ENCODE measurements around the gene TLCD3B.

DNA sequence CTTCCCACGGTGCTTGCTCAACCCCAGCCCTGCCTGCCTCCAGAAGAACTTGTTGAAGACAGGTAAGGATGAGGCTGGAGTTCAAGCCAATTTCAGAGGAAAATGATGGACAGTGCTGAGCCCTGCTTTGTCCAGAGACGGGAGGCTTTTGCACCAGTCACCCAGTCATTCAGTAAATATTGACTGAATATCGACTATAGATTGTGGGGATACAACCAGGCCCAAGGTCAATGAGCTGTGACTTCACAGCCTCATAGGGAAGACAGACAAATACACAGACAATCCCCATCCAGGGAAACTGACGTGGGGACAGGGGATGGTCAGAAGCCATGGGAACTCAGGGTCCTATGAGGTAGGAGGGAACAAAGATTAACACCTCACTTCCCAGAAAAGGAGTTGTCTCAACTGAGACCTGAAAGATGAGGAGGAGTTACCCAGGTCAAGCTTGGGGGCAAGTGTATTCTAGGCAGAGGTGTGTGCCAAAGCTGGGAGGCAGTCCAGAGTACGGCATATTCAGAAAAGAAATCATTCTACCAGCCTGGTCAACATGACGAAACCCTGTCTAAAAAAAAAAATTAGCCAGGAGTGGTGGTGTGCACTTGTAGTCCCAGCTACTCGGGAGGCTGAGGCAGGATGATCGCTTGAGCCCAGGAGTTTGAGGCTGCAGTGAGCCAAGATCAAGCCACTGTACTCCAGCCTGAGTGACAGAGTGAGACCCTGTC is 14.4 kb downstream of the TLCD3B start:
- TF ChIP-seq, protein P1, sequence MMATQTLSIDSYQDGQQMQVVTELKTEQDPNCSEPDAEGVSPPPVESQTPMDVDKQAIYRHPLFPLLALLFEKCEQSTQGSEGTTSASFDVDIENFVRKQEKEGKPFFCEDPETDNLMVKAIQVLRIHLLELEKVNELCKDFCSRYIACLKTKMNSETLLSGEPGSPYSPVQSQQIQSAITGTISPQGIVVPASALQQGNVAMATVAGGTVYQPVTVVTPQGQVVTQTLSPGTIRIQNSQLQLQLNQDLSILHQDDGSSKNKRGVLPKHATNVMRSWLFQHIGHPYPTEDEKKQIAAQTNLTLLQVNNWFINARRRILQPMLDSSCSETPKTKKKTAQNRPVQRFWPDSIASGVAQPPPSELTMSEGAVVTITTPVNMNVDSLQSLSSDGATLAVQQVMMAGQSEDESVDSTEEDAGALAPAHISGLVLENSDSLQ (IDR thresholded peaks at IDR 0.05) = no peak
- TF ChIP-seq ARNT (IDR thresholded peaks at IDR 0.05) = no peak
- no peak for TF ChIP-seq L3MBTL2 (conservative IDR thresholded peaks at IDR 0.05)

Data from HEK293T (cell line).